Brain microvascular endothelial cell (primary cell): ENCODE results near the gene RWDD4.

Experiments used
- DNase-seq: peaks from one replicate; pipeline ENCODE4 v3.0.0-alpha.2; 2020
- H3K27ac ChIP-seq: fragments of 250-450 bp; sonication (Bioruptor Pico); 2 replicates; pipeline ENCODE4 v1.5.1; 2020; ENCODE audit warnings: mild to moderate bottlenecking, moderate library complexity
- H3K27me3 ChIP-seq: fragments of 250-450 bp; sonication (Bioruptor Pico); replicated peaks from 2 replicates; pipeline ENCODE4 v1.5.1; 2020; ENCODE audit warnings: mild to moderate bottlenecking
- H3K36me3 ChIP-seq: fragments of 250-450 bp; sonication (Bioruptor Pico); replicated peaks from 2 replicates; pipeline ENCODE4 v1.5.1; 2020; ENCODE audit warnings: mild to moderate bottlenecking
- H3K4me3 ChIP-seq: 2 replicates; pipeline ENCODE4 v1.5.1; 2011; ENCODE audit warnings: low read depth, mild to moderate bottlenecking, control low read depth, low read length, moderate library complexity
- CTCF ChIP-seq: IDR thresholded peaks from 2 replicates; pipeline ENCODE4 v1.5.1; 2011; ENCODE audit warnings: low read depth, mild to moderate bottlenecking, moderate library complexity, low read length, control low read depth, inconsistent platforms; ENCODE audit errors: missing control alignments
- in situ Hi-C: cut with HindIII; loops from 2 replicates; pipeline ENCODE4 v1.10.0; 2017; ENCODE audit warnings: low sequenced_read_pairs, low pct_ligation_motif_present

Gene RWDD4

GRCh38 chr4:183691006-183691405, 32.0 kb upstream of the RWDD4 start:
- in situ Hi-C loops: no loop called here
- DNase-seq: no peak
- peaks cover 35% of the 10 kb centered on the region for H3K36me3 ChIP-seq
- H3K27ac ChIP-seq: no peak overlapping the region
- H3K27me3 ChIP-seq: no peaks in the 10 kb centered on the region
- TF ChIP-seq CTCF: no peak
- no peak overlapping the region for H3K4me3 ChIP-seq

DNA sequence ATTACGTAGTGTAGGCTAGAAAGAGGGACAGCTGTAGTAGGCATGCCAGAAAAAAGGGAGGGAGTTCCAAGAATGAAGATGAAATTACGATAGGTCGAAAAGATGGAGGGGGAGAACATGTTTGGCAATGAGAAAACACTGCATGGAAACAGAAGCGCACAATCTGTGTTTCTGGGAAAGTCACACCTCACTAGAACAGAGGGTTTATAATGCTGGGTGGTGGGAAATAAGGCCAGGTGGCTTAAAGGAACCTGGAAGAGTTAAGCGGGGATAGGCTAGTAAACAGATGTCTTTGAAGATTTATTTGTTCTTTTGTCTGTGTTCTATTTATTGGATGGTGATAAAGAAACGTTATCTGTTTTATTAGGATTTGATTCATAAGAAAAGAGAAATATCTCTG, 29.2 kb upstream of the RWDD4 start:
- no peak for TF ChIP-seq CTCF
- no peaks in the 10 kb centered on the region for H3K27me3 ChIP-seq
- H3K27ac ChIP-seq: no peak overlapping the region
- H3K4me3 ChIP-seq: no peak overlapping the region
- in situ Hi-C loops: no loop called here
- no peak for DNase-seq
- peaks cover 34% of the 10 kb centered on the region for H3K36me3 ChIP-seq

GRCh38 chr4:183686461-183686860, 27.5 kb upstream of the RWDD4 start:
- Histone ChIP-seq H3K4me3 (no peak overlapping the region), H3K36me3 (peaks cover 27% of the 10 kb centered on the region), H3K27ac (no peak overlapping the region), H3K27me3 (no peaks in the 10 kb centered on the region)
- no peak for TF ChIP-seq CTCF
- in situ Hi-C loops: no loop called here
- no peak for DNase-seq

GRCh38 chr4:183681119-183681518, 22.1 kb upstream of the RWDD4 start:
- in situ Hi-C loops: no loop called here
- H3K27me3 ChIP-seq: no peaks in the 10 kb centered on the region
- H3K27ac ChIP-seq: no peak overlapping the region
- DNase-seq: no peak
- no peak overlapping the region for H3K4me3 ChIP-seq
- TF ChIP-seq CTCF: no peak
- peaks cover 39% of the 10 kb centered on the region for H3K36me3 ChIP-seq

- Histone ChIP-seq H3K36me3 (peaks cover 20% of the 10 kb centered on the region), H3K27me3 (no peaks in the 10 kb centered on the region), H3K4me3 (no peak overlapping the region), H3K27ac (no peak overlapping the region)
- in situ Hi-C loops: no loop called here
- no peak for TF ChIP-seq CTCF
- DNase-seq: no peak
These were observed 16.6 kb upstream of the RWDD4 start for GRCh38 chr4:183675625-183676024.

- H3K36me3 ChIP-seq: peaks cover 23% of the 10 kb centered on the region
- DNase-seq: no peak
- H3K4me3 ChIP-seq: no peak overlapping the region
These were observed 15.2 kb upstream of the RWDD4 start for GRCh38 chr4:183674153-183674552.

More at GRCh38 chr4:183674153-183674552, 15.2 kb upstream of the RWDD4 start:
- in situ Hi-C loops: no loop called here
- TF ChIP-seq CTCF: no peak
- Histone ChIP-seq H3K27ac (no peak overlapping the region), H3K27me3 (no peaks in the 10 kb centered on the region)
